GM19372 (cell line): ENCODE results near the gene SEC11A.
"Not testable (repeated sequence)": the region's sequence is repeated elsewhere in the genome, so short reads cannot be mapped to it uniquely, and the experiment has no call there.

Experiments
- ATAC-seq: cut with Tn5 transposase; IDR thresholded peaks from one replicate; pipeline ENCODE4 v1.9.1; 2021; ENCODE audit warnings: mild to moderate bottlenecking, low read depth, moderate library complexity; ENCODE audit not compliant: unreplicated experiment

The SEC11A gene

DNA sequence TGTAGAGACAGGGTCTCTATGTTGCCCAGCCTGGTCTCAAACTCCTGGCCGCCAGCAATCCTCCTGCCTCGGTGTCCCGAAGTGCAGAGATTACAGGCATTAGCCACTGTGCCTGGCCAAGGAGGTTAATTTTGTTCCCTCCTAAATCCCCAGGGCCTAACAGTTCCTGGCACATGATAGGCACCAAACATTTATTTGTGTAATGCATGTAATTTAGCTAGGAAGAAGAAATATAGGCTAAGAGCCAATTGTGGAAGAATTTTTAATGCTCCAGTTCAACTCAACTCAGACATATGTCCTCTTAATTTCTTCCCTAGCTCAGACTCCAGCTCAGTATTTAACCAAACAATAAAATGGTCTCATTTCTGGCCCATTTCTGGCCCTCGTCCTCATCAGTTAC, 24.8 kb upstream of the SEC11A start:
- no peak for ATAC-seq

- no peak for ATAC-seq
Observed at GRCh38 chr15:84737005-84737404, 21.1 kb upstream of the SEC11A start.

- peak; percentile 45 for ATAC-seq
Observed at GRCh38 chr15:84736375-84736774, 20.4 kb upstream of the SEC11A start.

DNA sequence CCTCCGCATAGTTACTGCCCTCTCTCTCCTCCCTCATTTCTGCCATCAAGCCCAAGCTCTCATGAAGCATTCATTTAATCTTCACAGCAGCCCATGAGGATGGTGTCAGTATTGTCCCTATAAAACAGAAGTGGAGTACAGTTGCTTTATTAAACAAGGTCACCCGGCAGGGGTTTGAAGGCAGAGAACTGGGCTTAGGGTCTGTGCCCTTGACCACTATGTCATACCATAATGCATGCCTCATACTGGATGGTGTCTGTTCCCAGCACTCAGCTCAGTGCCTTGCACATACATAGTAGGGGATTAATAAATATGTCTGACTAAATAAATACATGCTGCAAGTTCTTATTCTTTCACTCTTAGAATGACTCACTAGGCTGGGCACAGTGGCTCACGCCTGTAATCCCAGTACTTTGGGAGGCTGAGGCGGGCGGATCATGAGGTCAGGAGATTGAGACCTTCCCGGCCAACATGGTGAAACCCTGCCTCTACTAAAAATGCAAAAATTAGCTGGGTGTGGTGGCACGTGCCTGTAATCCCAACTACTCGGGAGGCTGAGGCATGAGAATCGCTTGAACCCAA, 19.6 kb upstream of the SEC11A start:
- peak; percentile 17 for ATAC-seq

DNA sequence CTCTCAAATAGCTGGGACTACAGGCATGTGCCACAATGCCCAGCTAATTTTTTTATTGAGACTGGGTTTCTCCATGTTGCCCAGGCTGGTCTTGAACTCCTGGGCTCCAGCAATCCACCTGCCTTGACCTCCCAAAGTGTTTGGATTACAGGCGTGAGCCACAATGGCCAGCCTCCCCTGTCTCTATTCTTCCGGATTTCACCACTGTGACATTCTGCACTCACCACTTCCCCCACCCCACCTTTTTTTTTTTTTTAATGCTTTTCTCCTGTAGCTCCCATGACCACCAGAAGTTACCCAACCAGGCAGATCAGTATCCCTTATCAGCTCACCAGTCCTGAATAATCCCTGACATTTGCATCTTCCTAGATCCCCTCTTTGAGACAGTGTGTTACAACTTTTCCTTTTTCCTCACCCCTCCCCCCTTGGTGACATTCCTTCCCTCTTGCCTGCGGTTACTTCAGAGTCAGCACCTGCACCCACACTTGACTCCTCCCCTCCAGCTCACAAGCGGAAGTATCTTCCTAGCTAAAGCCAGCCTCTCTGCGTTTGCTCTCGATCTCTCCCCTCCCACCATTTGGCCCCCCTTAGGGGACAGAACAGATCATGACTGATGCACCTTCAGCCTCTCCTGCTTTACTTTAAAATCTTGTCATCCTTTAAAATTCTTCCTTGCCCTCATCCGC, 19.0 kb upstream of the SEC11A start:
- ATAC-seq: peak; percentile 64

DNA sequence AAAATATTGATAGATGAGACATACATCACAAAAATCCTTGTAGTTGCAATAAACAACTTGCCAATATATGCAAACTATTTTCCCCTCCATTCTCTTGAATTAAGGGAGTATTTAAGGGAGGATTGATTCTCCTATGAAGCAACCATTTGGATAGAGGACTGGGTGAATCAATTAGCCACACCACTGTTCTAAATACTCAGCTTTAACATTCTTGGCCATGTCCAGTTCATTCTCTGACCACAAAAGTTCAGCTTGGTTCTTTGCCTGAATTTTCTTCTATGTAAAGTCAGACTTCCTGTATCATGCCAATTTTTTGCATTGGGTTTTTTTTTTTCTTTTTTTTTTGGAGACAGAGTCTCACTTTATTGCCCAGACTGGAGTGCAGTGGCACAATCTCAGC, 15.8 kb upstream of the SEC11A start:
- no peak for ATAC-seq

DNA sequence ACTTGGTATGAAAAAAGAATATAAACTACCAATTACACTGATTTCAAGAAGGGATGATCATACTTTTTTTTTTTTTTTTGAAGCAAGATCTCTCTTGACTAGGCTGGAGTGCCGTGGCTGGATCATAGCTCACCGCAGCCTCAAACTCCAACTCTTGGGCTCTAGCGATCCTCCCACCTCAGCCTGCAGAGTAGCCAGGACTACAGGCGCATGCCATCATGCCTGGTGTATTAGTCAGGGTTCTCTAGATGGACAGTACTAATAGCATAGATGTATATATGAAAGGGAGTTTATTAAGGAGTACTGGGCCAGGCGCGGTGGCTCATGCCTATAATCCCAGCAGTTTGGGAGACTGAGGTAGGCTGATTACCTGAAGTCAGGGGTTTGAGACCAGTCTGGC, 11.5 kb upstream of the SEC11A start:
- no peak for ATAC-seq

GRCh38 chr15:84725001-84725491, 9.1 kb upstream of the SEC11A start:
- no peak for ATAC-seq

- ATAC-seq: no peak
Observed at GRCh38 chr15:84722628-84723027, 6.7 kb upstream of the SEC11A start.

- no peak for ATAC-seq
Observed at GRCh38 chr15:84721371-84721770, 5.4 kb upstream of the SEC11A start.

DNA sequence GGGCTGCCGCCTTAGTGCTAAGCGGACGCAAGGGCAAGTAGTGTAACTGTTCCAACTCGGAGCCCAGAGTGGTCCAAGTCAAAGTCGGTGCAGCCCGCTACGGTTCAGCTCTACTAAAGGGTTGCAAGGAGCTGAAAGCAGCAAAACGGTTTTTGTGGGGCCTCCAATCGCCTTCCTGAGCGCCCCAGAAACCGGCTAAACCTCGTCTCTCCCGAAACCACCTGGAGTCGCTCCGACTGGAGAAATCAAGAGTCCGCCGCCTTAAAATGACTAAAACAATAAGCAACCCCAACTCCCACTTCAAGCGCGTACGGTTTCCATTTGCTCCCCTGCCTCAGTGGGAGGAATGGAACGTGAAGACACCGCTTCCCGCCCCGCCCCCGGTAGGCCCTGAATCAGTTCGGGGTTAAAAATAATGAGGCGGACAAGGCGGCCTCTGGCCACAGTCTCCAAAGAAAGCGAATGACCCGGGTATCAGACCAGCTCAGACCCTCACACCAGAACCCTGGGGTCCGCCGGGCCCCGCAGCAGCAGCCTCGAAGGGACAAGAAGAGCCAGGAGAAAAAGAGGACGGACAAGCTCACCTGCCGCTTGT, 401 bp downstream of the SEC11A start:
- no peak for ATAC-seq

- ATAC-seq: no peak
Observed at GRCh38 chr15:84714821-84715220, 1.1 kb downstream of the SEC11A start.

DNA sequence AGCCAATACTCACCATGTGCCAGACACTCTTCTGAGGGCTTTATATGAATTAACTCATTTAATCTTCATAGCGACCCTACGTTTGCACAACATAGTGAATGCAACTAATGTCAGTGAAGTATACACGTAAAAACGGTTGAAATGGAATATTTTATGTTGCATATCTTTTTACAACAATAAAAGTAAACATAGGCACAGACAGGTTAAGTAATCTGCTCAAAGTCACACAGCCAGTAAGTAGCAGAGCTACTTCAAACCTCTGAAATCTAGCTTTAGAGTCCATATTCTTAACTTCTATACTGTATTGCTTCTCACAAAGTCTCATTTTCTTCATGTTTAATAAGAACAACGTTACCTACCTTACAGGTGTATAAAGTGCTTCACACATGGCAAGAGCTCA, 1.6 kb downstream of the SEC11A start:
- ATAC-seq: no peak

GRCh38 chr15:84703808-84704207, 12.1 kb downstream of the SEC11A start:
- no peak for ATAC-seq

DNA sequence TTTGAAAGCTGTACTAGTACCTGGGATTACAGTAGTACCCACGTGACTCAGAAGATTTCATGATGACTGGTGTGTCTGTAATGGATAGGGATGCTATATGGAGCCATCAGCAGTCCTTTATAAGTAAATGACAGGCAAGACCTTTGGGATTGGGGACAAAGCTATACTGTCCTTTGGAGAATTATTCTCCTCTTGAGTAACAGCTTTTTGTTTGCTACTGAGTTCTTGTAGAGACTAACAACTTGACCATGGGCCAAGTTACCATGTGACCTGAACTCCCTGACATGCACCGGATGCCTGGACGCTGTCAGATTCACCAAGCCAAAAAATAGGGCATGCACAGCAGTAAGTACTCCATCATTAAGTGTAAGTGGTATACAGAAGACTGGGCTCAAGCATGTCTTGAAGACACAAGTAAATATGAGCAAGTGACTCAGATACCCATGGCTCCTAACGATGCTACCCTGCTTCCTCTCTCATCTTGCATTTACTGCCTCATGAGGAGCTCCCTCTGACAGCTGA, 12.9 kb downstream of the SEC11A start:
- no peak for ATAC-seq

DNA sequence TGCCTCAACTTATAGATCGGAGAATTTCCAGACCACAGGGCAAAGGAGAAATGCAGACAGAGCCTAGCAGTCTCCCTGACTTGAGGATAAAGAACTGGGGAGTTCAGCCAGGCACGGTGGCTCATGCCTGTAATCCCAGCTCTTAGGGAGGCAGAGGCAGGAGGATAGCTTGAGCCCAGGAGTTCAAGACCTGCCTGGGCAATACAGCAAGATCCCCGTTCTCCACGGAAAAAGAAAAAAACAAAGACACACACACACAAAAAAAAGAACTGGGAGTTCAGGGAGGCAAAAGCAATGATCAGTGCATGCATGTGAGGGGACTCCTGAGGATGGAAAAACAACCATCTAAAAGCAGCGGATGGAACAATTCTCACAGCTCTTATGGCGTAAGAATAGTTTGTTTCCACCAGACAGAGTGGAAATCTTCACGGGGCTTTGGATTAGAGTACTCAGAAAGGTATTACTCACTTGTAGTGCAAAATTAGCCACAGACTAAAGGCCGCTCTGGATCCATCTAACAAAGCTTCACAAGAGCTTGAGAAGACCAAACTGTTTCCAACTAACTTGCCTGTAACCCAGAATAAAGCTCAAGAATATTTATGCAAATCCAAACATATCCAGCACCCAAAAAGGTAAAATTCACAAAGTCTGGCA, 16.3 kb downstream of the SEC11A start:
- no peak for ATAC-seq

DNA sequence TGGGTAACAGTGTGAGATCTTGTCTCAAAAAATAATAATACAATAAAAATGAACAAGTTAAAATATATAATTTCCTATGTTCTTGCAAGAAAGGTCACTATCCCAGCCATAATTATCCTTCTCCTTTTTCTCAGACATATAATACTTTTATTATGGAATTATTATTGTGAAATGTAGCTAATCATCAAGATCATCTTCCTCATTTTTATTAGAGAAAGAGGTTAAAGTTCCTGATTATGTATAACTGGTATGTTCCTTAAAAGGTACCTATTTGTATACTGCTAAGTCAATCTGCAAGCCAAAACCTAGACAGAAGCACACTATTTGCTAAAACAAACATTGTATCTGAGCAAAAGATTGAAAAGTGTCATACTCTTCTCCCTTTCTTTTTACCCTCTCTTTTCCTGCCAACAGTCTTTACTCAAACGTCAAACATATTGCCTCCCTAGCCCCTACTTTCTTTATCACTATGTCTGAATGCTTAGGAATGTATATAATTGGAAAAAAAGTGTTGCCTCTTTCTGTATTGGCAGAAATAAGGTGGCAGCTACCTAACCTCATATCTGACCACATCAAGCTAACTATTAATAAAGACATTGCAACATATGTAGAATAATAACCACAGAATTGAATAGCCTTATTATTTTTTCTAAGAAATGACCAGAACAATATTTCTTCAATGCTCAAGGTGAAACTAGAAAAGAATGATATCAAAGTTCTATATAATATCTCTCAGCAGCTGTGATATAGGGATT, 18.5 kb downstream of the SEC11A start:
- ATAC-seq: no peak

DNA sequence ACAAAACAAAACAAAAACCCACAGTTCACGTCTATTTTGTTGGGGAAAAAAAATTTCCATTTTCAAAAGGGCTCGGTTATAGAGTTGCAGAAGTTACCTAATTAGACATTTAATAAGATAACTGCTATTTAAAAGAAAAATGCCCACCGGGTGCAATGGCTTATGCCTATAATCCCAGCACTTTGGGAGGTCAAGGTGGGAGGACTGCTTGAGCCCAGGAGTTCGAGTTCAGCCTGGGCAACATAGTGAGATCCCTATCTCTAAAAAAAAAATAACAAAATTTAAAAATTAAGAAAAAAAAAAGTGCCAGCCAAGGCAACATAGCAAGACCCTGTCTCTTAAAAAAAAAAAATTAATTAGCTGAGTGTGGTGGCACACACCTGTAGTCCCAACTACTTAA, 19.2 kb downstream of the SEC11A start:
- ATAC-seq: no peak

DNA sequence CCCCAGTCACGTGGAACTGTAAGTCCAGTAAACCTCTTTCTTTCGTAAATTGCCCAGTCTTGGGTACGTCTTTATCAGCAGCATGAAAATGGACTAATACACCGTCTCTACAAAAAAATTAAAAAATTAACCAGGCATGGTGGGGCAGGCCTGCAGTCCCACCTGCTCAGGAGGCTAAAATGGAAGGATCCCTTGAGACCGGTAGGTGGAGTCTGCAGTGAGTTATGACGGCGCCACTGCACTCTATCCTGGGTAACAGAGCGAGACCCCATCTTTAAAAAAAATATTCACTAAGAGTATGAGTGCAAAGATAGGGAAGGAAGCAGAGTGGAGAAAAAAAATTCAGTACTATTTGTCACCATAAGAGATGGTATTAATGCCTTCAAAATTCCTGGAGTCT, 25.6 kb downstream of the SEC11A start:
- no peak for ATAC-seq

GRCh38 chr15:84689858-84690257, 26.1 kb downstream of the SEC11A start:
- no peak for ATAC-seq

GRCh38 chr15:84686446-84686845, 29.5 kb downstream of the SEC11A start:
- not testable (repeated sequence) for ATAC-seq
